Fibroblast of skin of right biceps (primary cell): Measurements from ENCODE around the gene CDH22.

Experiments used
- DNase-seq: peaks from one replicate; pipeline ENCODE4 v3.0.0-alpha.2; 2013

Gene CDH22

DNA sequence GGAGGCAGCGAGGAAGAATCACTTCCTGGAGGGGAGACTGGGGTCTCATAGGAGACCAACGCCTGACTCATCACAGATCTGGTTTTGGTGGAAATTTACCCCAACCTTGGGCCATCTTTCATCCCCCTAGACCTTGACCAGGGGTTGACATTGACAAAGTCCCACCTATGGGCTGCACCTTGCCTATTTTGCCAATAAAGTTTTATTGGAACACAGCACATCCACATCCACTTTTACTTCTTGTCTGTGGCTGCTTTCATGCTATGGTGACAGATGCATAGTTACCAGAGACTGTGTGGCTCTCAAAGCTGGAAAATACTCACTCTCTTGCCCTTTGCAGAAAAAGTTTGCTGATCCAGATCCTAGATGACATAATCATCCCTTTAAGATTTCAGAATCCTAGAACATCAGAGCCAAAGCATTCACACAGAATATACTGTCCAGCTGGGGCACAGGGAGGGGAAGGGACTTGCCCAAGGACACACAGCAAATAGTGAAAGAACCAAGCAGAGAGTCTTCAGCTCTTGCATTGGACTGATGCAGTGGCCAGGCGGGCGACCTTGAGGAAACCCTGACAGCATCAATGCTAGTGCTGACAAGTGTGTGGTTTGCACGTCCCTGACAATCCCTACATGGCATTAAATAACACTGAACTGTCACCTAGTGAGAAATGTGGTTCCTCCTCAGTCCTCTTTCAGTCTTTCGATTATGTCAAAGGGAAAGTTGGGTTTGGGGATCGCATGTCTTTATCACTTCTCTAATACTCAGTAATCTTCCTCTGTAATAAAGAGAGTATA lies 149.0 kb downstream of the CDH22 start:
- no peak for DNase-seq

DNA sequence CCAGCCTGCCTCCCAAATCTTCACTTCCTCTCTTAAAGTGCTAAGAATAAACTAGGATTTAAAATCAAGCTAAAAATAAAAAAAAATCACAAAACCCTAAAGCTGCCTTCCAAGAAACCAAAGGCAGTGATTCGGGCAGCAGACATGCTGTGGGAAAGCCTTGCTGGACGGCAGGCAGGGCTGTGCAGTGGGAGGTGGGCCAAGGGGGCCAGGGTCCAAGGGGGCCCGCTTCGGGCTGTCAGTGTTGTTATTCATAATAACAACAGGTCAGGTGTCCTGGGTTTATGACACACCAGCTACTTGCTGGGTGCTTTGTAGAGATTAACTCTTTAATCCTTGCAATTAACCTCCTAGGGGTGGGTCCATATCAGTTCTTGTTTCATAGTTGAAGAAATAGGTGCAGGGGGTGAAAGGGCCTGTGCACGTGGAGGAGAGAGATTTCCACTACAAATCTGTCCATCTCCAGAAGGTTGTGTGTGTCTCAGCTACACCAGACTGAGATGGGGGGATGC lies 149.8 kb downstream of the CDH22 start:
- no peak for DNase-seq

DNA sequence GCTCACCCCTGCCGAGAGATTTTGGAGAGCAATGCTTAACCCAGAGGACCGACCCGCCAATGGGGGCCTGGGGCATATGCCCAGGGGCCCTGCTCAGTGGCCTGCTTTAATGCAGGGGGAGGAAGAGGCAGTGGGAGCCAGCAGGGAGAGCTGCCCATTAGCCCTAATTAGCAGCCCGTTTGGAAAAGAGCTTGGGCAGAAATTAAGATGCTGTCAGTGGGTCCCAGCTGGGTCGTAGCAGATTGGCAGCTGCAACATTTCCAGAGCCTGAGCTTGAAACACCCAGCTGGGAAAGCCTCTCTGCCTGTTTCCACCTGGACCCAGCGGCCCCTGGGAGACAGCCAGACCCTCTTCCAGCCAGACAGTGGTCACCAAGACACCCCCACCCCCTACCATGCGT lies 150.7 kb downstream of the CDH22 start:
- DNase-seq, result no peak

DNA sequence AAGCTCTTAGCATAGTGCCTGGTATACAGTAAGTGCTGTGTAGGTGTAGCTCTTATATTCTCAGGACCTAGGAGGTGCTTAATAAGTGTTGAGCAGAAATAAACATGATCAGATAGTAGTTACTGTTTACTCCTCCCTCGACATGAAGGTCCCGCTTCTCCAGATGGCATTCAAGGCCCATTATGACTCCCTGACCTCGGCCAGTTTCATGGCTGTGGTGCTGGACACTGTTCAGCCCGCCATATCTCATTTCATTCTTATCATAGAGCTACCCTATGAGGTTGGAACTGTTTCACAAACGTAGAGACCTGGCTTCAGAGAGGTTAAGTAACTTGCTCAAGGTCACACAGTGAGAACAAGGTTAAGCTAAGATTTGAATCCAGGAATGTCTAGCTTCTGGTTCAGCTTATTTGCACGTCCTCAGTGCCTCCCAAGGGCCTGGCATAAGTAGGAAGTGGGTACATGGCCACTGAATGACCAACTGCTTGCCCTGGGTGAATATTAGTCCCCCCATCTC lies 151.2 kb downstream of the CDH22 start:
- DNase-seq, result no peak

DNA sequence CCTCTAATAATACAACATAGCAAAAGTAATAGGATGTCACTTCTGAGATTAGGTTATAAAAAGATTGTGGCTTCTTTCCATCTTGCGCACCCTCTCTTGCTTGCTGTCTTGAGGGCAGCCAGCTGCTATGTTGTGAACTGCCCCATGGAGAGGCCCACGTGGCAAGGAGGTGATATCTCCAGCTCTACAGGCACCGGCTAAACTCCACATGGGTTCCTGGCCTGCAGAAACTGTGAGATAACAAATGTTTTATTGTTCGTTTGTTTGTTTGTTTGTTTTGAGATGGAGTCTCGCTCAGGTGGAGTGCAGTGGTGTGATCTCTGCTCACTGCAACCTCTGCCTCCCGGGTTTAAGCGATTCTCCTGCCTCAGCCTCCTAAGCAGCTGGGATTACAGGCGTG lies 152.2 kb downstream of the CDH22 start:
- DNase-seq, result no peak

DNA sequence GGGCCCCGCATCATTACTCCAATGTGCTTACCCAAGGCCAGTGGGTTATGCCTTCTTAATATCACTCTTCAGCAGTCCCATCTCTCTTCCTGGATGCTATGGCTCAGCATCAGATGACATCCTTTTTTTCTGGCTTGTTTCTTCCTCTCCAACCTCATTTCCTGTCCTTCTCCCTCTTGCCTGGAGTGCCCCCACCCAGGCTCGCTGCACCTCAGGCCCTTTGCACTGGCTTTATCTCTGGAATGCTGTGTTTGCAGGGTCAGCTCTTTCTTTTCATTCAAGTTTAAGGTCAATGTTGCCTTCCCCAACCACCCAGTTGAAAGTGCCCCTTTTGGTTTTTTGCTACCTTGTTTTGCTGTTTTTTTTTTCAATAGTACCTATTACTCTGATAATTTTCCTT lies 153.5 kb downstream of the CDH22 start:
- DNase-seq, result no peak

DNA sequence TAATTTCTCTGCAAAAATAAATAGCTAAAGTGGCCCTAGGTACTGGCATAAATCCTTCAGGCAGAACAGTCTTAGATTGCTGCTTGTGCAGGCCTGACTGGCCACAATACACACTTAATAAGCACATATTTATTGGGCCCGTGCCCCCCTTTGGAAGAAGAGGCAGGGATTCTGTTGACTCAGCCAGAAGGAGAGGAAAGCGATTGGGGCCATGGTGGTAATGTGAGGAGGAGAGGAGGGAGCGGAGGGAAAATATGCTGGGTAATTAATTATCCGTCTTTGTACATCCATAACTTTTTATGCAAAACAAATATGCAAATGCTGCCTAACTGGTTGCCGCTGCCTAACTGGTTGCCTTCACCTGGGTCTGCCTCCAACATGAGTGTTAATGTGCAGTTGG lies 154.0 kb downstream of the CDH22 start:
- no peak for DNase-seq

DNA sequence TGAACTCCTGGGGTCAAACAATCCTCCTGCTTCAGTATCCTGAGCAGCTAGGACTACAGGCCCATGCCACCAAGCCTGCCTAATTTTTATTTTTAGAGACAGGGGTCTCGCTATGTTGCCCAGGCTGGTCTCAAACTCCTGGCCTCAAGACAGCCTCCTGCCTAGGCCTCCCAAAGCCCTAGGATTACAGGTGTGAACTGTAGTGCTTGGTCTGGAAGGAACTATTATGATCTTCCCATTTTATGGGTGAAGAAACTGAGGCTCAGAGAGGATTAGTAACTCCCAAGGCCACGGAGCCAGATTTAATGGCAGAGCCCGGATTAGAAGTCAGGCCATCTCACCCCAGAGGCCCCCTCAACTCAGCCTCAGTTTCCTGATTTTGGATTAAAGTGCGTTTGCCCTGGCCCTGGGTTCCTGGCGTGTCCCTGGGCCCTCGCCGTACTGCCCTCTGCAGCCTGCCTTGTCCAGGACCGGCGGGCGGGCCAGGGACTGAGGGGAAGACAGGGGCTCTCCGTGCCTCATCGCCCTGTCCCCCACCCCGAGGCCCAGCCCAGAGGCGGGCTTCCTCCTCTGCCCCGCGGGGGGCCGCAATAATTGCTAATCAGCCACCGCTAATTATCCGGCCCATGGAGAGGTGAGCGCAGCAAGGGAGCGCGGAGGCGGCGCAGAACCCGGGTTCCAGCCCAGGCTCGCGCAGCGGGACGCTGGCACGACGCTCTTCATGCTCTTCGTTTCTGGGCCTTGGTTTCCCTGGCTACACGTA lies 155.3 kb downstream of the CDH22 start:
- no peak for DNase-seq

DNA sequence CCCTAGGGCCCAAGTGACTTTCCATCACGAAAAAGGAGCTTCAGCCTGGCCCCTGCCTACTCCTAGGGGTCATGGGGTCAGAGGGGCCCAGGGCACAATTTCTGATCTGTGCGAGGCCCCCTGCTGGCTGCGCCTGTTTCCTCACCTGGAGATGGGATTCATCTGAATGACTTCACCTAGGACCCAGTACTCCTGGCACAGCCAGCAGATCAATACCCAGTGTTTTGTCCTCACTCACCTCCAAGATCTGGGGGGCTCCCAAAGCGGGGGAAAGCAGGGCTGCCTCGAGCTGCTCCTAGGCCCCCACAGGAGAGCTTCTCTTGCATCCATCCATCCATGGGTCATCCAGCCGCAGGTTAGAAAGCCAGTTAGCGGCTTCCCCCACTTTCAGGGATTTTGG lies 156.4 kb downstream of the CDH22 start:
- no peak for DNase-seq

DNA sequence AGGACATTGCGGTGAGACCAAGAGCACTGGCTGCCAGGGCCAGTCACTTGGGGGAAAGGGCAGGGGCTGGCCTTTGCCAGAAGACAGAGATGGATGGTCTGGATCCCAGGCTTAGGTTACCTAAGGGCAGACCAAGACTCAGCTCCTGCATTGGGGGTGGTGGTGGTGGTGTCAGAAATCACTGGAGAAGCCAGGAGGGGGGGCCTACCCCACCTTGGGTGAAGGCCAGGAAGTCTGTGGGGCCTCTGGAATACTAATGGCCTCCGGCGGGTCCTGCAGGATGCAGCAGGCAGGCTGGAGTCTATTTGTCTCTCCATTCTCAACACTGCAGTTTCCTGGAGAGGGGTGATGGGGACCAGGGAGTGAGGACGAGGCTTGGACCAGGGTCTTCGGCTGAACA lies 157.4 kb downstream of the CDH22 start:
- no peak for DNase-seq

DNA sequence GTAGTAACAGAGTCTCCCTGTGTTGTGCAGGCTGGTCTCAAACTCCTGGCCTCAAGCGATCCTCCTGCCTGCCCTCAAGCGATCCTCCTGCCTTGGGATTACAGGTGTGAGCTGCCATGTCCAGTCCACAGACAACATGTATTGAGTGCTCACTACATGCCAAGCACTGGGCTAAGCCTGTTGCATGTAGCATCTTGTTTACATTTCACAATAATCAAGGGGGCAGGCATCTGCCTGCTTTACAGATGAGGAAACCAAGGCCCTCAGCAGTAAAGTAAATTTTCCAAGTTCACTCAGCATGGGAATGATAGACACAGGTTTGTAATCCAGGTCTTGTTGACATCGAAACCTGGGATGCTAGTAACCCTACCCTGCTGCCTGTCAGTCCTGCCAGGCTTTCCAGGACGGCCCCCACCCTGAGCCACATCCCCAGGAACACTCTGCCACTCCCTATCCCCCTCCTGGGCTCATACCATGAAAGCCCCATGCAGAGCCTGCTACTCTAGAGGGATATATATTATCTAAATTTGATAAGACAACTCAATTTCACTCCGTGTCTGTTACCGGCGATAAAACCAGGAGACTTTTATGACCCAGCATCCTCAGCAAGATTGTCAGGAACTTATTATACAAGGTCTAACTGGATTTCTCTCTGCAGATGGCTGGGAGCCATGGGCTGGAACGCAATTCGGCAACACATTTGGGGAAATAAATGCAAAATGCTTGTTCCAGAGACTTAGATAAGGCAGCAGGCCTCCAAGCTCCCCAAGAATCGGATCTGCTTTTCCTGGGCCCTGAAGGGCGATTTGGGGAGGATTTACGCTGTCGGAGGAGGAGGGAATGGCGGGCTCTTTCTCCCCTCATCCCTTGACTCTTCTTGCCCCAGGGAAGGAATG lies 159.7 kb downstream of the CDH22 start:
- no peak for DNase-seq

DNA sequence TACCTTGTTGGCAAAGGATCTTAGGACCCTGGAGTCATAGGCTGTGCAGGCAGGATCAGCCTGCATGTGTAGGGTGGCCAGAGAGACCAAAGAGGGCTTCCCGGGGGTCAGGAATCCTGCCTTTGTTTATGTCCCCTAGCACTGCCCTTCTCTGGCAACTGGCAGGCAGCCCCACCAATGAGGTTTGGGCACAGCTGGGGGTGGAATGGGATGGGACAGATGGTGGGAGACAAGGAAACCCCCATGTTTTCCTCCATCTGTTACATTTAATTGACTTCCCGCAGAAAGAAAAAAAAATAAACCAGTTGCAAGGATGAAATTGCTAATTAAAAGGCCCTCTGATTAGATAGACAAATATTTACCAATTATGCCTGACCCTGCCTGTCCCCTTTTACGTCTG lies 162.6 kb downstream of the CDH22 start:
- no peak for DNase-seq

DNA sequence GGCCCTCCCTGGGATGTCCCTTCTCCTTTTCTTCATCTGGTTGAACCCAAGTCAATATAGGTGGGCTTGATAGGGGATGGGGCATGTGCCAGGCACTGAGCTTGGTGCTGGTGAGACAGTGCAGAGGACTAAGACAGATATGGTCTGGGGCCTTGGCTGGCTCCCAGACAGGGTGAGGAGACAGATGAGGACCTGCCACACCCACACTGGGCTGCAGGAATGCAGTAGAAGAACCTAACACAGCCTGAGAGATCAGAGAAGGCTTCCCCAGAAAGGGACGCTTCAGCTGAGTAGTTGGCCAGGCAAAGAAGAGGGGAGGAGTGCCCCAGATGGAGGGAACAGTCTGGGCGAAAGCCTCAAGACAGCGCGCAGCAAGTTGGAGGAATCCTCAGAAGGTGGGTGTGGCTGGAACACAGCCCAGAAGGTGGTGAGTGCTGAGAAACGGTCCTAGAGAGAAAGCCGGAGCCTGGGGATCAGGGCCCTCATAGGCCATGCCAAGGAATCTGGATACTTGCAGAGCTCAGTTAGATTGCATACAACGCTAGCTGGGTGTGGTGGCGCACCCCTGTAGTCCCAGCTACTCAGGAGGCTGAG lies 163.8 kb downstream of the CDH22 start:
- DNase-seq, result no peak

DNA sequence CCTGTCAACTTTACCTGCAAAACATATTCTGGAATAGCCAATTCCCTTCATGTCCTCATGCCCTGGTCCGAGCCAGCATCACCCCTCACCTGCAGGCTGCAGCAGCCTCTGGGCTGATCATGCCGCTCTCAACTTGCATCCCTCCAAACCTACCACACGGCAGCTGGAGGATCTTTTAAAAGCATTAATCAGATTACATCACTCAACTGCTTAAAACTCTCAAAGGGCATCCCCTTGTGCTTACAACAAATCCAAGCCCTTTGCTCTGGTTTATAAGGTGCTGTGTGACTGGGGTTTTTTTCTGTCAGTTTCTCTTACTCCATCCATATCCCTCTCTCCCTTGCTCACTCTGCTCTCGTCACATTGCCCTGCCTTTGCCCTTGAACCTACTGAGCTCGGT lies 166.2 kb downstream of the CDH22 start:
- DNase-seq, result no peak

DNA sequence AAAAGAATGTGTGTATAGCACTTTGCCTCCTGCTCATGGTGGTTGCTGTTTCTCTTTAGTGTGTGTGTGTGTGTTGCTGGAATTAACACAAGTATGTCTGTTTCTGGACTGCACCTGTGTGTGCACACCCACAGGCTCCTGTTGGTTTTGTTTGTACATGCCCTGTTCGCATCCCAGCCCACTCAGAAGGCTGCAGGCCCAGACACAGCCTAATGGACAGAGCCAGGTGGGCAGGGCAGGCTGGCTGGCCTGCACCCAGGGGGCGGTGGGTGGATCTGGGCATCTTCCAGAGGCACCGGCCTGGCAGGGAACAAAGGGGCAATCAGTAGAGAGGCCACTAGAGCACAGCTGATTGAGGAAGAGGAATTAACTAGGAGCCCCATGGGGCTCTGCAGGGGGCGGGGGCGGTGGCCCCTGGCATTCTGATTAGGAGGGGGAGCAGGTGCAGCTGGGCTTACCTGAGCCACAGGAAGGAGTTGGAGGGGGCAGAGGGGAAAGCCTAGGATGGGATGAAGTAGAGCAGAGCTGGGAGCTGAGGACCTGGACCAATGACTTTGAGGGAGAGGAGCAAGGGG lies 168.3 kb downstream of the CDH22 start:
- no peak for DNase-seq

DNA sequence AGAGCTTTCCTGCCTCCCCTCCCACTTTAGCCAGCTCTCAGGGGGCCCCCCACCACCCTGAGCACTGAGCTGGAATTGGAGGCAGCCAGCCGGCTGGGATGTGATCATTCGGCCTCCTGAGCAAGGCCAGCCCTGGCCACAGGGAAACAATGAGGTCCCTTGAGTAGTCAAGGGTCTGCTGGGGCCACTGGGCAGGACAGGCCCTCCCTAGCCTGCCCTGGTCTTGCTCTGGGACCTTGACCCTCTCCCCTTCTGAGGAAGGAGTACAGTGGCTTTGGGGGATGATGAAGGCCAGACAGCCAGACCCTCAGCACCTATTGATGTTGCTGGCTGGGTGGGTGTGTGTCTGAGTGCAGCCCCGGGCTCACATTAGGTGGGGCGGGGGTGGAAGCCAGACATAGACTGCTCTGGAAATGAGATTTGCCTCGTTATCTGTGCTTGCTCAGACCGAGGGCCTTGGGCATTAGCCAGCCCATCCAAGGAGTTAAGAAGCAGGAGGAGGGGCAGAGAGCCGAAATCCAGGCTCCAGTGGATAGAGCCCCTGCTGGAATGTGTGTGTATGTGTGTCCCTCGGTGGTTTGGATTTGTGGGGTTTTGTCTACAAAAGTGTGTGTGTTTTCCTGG lies 168.9 kb downstream of the CDH22 start:
- DNase-seq, result no peak

DNA sequence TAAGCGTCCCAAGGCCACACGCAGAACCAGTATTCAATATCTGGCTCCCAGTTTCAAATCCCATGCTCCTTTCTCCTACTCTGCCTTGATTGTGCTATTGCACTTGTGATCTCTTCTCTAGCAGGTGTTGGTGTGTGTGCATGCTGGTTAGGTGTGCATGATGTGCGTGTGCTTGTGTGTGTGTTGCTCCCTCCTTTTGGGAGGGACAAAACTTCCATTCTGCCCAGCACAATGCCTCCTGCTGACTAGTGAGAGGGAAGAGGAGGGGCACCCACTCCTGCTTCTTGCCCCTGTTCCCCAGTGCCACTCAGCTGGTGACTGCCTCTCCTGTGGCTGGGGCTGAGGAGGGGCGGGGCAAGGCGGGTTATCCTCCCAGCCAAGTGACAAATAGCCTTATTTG lies 170.5 kb downstream of the CDH22 start:
- DNase-seq, result no peak

DNA sequence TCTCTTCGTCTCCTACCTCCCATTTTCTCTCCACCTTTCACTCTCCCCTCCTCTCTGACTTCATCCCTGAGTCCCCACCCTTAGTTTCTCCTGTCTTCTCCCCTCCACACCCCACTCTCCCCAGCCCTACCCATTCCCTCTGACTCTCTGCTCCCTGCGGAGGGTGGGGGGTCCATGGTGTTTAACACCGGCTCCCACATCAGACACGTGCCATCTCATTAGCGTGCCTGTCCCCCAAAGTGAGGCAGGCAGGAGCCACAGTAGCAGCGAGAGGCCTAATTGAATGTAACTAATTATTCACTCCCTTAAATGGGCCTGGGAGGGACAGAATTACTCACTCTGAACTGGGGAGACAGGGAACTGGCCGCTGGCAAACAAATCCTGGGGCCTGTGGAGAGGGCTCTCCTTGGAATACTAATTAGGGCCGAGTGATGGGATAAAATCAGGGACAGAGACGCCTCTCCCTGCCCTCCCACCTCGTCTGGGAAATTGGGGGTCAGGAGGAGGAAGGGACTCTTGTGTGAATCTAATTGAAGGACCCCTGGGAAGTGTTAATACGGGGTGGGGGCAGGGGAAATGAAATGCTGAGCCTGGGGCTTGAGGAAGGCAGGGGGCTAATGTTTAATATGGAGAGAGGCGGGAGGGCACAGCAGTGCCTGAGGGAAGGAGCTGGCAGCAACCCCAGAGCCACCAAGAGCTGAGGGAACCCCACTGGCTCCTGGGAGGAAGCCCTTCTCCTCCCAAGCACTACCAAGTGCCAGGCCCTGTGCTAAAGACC lies 172.3 kb downstream of the CDH22 start:
- DNase-seq, result no peak

DNA sequence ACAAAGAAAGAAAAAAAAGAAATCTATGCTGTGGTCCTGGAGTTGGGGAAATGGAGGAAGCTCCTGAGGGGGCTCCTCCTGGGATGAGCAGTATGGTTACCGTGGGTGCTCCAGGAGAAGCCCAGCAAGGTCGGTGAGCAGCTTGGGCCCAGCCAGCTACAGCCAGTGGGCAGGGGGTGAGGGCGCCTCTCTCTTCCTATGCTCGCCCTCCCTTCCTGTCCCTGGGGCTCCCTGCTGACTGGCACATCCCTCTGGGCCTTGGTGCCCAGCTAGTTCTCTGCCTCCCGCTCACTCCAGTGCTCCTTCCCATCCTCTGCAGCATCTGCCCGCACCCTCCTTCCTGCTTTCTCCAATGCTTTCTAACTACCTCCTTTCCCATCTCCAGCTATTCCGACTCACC lies 173.6 kb downstream of the CDH22 start:
- DNase-seq, result no peak

DNA sequence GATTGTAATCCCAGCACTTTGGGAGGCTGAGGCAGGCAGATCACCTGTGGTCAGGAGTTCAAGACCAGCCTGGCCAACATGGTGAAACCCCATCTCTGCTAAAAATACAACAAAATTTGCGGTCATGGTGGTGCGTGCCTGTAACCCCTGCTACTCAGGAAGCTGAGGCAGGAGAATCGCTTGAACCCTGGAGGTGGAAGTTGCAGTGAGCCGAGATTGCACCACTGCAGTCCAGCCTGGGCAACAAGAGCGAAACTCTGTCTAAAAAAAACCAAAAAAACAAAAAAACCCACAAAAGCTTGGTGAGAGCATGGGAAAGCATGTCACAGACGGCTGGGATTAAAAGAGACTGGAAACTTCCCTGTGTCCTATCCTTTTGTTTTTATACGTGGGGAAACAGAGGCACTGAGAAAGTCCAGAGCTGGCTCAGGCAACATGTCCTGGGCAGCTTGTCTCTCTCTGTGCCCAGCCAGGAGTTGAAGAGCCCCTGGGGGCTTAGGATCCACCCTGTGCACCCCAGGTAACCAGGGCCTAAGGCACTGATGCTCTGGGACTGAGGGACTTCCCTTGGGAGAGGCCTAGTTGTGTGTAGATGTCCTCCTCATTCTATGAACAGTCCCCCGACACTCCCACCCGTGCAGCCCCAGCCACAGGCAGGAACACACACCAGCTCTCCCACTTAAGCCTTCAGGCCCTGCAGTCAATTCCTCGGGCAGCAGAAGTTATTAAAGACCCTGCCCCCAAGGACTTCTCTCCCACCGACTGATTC lies 174.2 kb downstream of the CDH22 start:
- DNase-seq, result no peak
